Osteocyte (in vitro differentiated cells): ENCODE measurements around the gene MSANTD1. TPM values are rescaled to one million over a fixed set of nuclear protein-coding genes. Genes with fewer than 3 reads are reported as not detected.

Experiments
- DNase-seq: peaks from one replicate; pipeline ENCODE4 v3.0.0; 2021; ENCODE audit warnings: mixed read lengths; ENCODE audit not compliant: unreplicated experiment; ENCODE audit errors: extremely low spot score
- H3K27ac Mint-ChIP-seq: one replicate; pipeline ENCODE4 v1.8.0; 2021; ENCODE audit warnings: mild to moderate bottlenecking, mixed read lengths; ENCODE audit not compliant: unreplicated experiment
- H3K27me3 Mint-ChIP-seq: one replicate; pipeline ENCODE4 v1.8.0; 2021; ENCODE audit warnings: mixed read lengths; ENCODE audit not compliant: unreplicated experiment
- H3K36me3 Mint-ChIP-seq: one replicate; pipeline ENCODE4 v1.8.0; 2021; ENCODE audit warnings: mixed read lengths; ENCODE audit not compliant: unreplicated experiment
- H3K4me1 Mint-ChIP-seq: one replicate; pipeline ENCODE4 v1.8.0; 2021; ENCODE audit warnings: mixed read lengths; ENCODE audit not compliant: unreplicated experiment
- H3K4me3 Mint-ChIP-seq: one replicate; pipeline ENCODE4 v1.8.0; 2021; ENCODE audit warnings: mild to moderate bottlenecking, moderate library complexity, mixed read lengths; ENCODE audit not compliant: unreplicated experiment
- H3K9me3 Mint-ChIP-seq: one replicate; pipeline ENCODE4 v1.8.0; 2021; ENCODE audit warnings: mixed read lengths; ENCODE audit not compliant: unreplicated experiment
- CTCF ChIP-seq: fragments of 200-600 bp; sonication (generic); IDR thresholded peaks from 2 replicates; pipeline ENCODE4 v1.5.0; 2021; ENCODE audit warnings: antibody characterized with exemption, mild to moderate bottlenecking, moderate library complexity
- total RNA-seq: library from RNA; stranded (reverse); gene quantifications from 2 replicates; pipeline ENCODE4 v1.2.1, GENCODE V29; 2021

MSANTD1 gene
- total RNA-seq, 1 donor from 2014 or later: 0.83 TPM

- Mint-ChIP-seq H3K9me3 (peaks cover 7% of the 10 kb centered on the region), H3K27ac (no peak overlapping the region), H3K4me3 (no peak overlapping the region), H3K27me3 (peaks cover 10% of the 10 kb centered on the region), H3K4me1 (no peaks in the 10 kb centered on the region), H3K36me3 (no peaks in the 10 kb centered on the region)
- DNase-seq: no peak
- TF ChIP-seq CTCF: no peak
Measured at GRCh38 chr4:3284734-3285557, 36.0 kb downstream of the MSANTD1 start.

- Mint-ChIP-seq H3K36me3 (no peaks in the 10 kb centered on the region), H3K4me3 (no peak overlapping the region), H3K27ac (no peak overlapping the region), H3K9me3 (peaks cover 7% of the 10 kb centered on the region), H3K27me3 (peaks cover 8% of the 10 kb centered on the region), H3K4me1 (no peaks in the 10 kb centered on the region)
- TF ChIP-seq CTCF: no peak
- peak; percentile 81 for DNase-seq
Measured at GRCh38 chr4:3285558-3286334, 36.8 kb downstream of the MSANTD1 start.

GRCh38 chr4:3286335-3287175 lies 37.6 kb downstream of the MSANTD1 start:
- Mint-ChIP-seq H3K9me3 (peaks cover 4% of the 10 kb centered on the region), H3K4me1 (peaks cover 3% of the 10 kb centered on the region), H3K4me3 (no peak overlapping the region), H3K27me3 (peaks cover 6% of the 10 kb centered on the region), H3K27ac (no peak overlapping the region), H3K36me3 (no peaks in the 10 kb centered on the region)
- TF ChIP-seq CTCF: no peak
- peak; percentile 78 for DNase-seq

GRCh38 chr4:3287271-3287971 lies 38.5 kb downstream of the MSANTD1 start:
- Mint-ChIP-seq H3K27me3 (peaks cover 2% of the 10 kb centered on the region), H3K9me3 (no peaks in the 10 kb centered on the region), H3K27ac (no peak overlapping the region), H3K4me1 (peaks cover 5% of the 10 kb centered on the region), H3K4me3 (no peak overlapping the region), H3K36me3 (no peaks in the 10 kb centered on the region)
- no peak for TF ChIP-seq CTCF
- DNase-seq: peak; percentile 71
